ENCODE measurements around the gene FAM170B.

The FAM170B gene

GRCh38 chr10:49138361-49138891 lies 4.6 kb upstream of the FAM170B start:
- peak overlapping the region; percentile 97 for H3K27ac ChIP-seq
- no peaks in the 10 kb centered on the region for H3K27me3 ChIP-seq (replicated peaks)
- DNase-seq, result peak; percentile 73
- H3K36me3 ChIP-seq (replicated peaks), result no peaks in the 10 kb centered on the region
- peak; percentile 31 for TF ChIP-seq CTCF (IDR thresholded peaks at IDR 0.05; ENCODE audit: low read depth, low read length, missing control alignments)
- in situ Hi-C loops (cut with HindIII; ENCODE audit: low pct_ligation_motif_present, low sequenced_read_pairs), result no loop called here
- H3K4me3 ChIP-seq (ENCODE audit: low read depth, low read length), result no peak overlapping the region

- no peak for DNase-seq
- in situ Hi-C loops (cut with HindIII; ENCODE audit: low pct_ligation_motif_present, low sequenced_read_pairs), result no loop called here
- no peak for TF ChIP-seq CTCF (IDR thresholded peaks at IDR 0.05; ENCODE audit: low read depth, low read length, missing control alignments)
Observed at GRCh38 chr10:49136525-49136924, 2.7 kb upstream of the FAM170B start.

GRCh38 chr10:49135575-49136313 lies 1.9 kb upstream of the FAM170B start:
- DNase-seq, result peak; percentile 56
- in situ Hi-C loops (cut with HindIII; ENCODE audit: low pct_ligation_motif_present, low sequenced_read_pairs), result no loop called here
- no peak for TF ChIP-seq CTCF (IDR thresholded peaks at IDR 0.05; ENCODE audit: low read depth, low read length, missing control alignments)
- no peaks in the 10 kb centered on the region for H3K36me3 ChIP-seq (replicated peaks)
- H3K27ac ChIP-seq, result no peak overlapping the region
- H3K27me3 ChIP-seq (replicated peaks), result no peaks in the 10 kb centered on the region
- H3K4me3 ChIP-seq (ENCODE audit: low read depth, low read length), result no peak overlapping the region

More at GRCh38 chr10:49136525-49136924, 2.7 kb upstream of the FAM170B start:
- no peak overlapping the region for H3K4me3 ChIP-seq (ENCODE audit: low read depth, low read length)
- no peaks in the 10 kb centered on the region for H3K27me3 ChIP-seq (replicated peaks)
- H3K36me3 ChIP-seq (replicated peaks), result no peaks in the 10 kb centered on the region
- no peak overlapping the region for H3K27ac ChIP-seq

- Histone ChIP-seq H3K4me3 (ENCODE audit: low read depth, low read length) (no peak overlapping the region), H3K36me3 (replicated peaks) (no peaks in the 10 kb centered on the region), H3K27me3 (replicated peaks) (no peaks in the 10 kb centered on the region), H3K27ac (no peak overlapping the region)
- no peak for TF ChIP-seq CTCF (IDR thresholded peaks at IDR 0.05; ENCODE audit: low read depth, low read length, missing control alignments)
- no peak for DNase-seq
- in situ Hi-C loops (cut with HindIII; ENCODE audit: low pct_ligation_motif_present, low sequenced_read_pairs), result no loop called here
Observed at GRCh38 chr10:49134327-49134726, 506 bp upstream of the FAM170B start.

GRCh38 chr10:49132362-49132737 lies 1.5 kb downstream of the FAM170B start:
- Histone ChIP-seq H3K27me3 (replicated peaks) (no peaks in the 10 kb centered on the region), H3K36me3 (replicated peaks) (no peaks in the 10 kb centered on the region), H3K27ac (no peak overlapping the region), H3K4me3 (ENCODE audit: low read depth, low read length) (no peak overlapping the region)
- TF ChIP-seq CTCF (IDR thresholded peaks at IDR 0.05; ENCODE audit: low read depth, low read length, missing control alignments), result no peak
- in situ Hi-C loops (cut with HindIII; ENCODE audit: low pct_ligation_motif_present, low sequenced_read_pairs), result no loop called here
- no peak for DNase-seq
